OCI-LY3 (cell line): ENCODE results near the gene ABCA10.

Experiments used
- H2AFZ ChIP-seq: fragments of 200-600, 300-600 bp; shearing (Covaris generic); 2 replicates; pipeline ENCODE4 v1.6.0; 2014; ENCODE audit warnings: antibody characterized with exemption, low read depth, low read length
- H3K27ac ChIP-seq: fragments of 200-600, 300-600 bp; sonication (generic); 2 replicates; pipeline ENCODE4 v1.5.1; 2014; ENCODE audit warnings: mild to moderate bottlenecking, low read length, moderate library complexity, mixed read lengths
- H3K27me3 ChIP-seq: fragments of 200-600, 300-600 bp; sonication (generic); 2 replicates; pipeline ENCODE4 v1.6.1; 2014; ENCODE audit warnings: low read depth, low read length, mixed read lengths
- H3K36me3 ChIP-seq: fragments of 200-600, 300-600 bp; sonication (generic); replicated peaks from 2 replicates; pipeline ENCODE3; 2014; ENCODE audit warnings: low read depth, low read length, mixed read lengths
- H3K4me1 ChIP-seq: fragments of 300-600, 200-600 bp; sonication (generic); 2 replicates; pipeline ENCODE4 v1.6.1; 2014; ENCODE audit warnings: low read length, mixed read lengths
- H3K4me2 ChIP-seq: fragments of 200-600, 300-600 bp; sonication (generic); 2 replicates; pipeline ENCODE4 v1.6.1; 2014; ENCODE audit warnings: low read length, mixed read lengths
- H3K4me3 ChIP-seq: fragments of 300-600, 200-600 bp; sonication (generic); 2 replicates; pipeline ENCODE4 v1.5.1; 2014; ENCODE audit warnings: antibody characterized with exemption, mild to moderate bottlenecking, low read length, moderate library complexity
- H3K79me2 ChIP-seq: fragments of 300-600, 200-600 bp; shearing (Covaris generic); 2 replicates; pipeline ENCODE4 v1.6.1; 2014; ENCODE audit warnings: mild to moderate bottlenecking, low read length, mixed read lengths
- H3K9ac ChIP-seq: fragments of 300-600, 200-600 bp; shearing (Covaris generic); 2 replicates; pipeline ENCODE4 v1.6.0; 2014; ENCODE audit warnings: mild to moderate bottlenecking, low read length, moderate library complexity
- H3K9me3 ChIP-seq: fragments of 200-600, 300-600 bp; shearing (Covaris generic); 2 replicates; pipeline ENCODE4 v1.6.1; 2014; ENCODE audit warnings: low read length, mixed read lengths; ENCODE audit not compliant: insufficient read depth
- H4K20me1 ChIP-seq: fragments of 200-600, 300-600 bp; sonication (generic); 2 replicates; pipeline ENCODE4 v1.6.1; 2016; ENCODE audit warnings: low read length, mixed read lengths; ENCODE audit not compliant: insufficient read depth
- EZH2phosphoT487 ChIP-seq: fragments of 200-600 bp; shearing (Covaris generic); IDR thresholded peaks from 2 replicates; pipeline ENCODE4 v1.6.1; 2018; ENCODE audit warnings: antibody characterized with exemption, mixed run types, low read depth
- TF ChIP-seq, protein P1 (sequence below): fragments of 200-600, 300-600 bp; sonication (generic); IDR thresholded peaks from 2 replicates; pipeline ENCODE4 v1.5.1; 2014; ENCODE audit warnings: antibody characterized with exemption, low read length, low read depth

Gene ABCA10

DNA sequence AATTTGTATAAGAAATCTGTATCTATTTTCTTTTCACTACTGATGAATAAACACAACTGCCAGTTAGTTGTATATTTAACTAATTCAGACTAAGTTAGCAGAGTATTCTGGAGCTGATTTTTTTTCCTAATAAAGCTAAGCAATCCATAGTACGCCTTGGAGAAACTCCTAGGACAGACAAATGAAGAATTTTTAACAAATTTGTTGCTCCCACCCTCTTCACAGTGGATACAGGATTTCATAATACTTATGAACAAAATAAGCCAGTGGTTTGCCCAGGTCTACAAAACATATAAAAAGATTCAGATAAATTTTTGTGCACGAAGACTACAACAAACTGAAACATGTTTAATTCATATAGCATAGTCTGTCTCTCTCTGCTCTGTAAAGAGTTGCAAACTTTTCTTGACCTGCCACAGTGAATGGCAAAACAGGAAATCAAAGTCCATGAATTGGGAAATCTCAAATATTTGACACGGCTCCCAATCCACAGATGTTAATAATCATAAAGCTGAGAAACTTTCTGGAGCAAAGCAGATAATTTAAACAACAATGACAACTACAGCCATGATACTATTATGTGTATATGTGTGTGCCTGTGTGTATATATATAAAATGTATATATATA, 86.3 kb downstream of the ABCA10 start:
- no peak overlapping the region for H3K4me2 ChIP-seq
- H2AFZ ChIP-seq: 0 out of 2 replicates have a peak overlapping the region, but pooled peaks have one; percentile 76
- no peak overlapping the region for H3K27ac ChIP-seq
- no peaks in the 10 kb centered on the region for H3K79me2 ChIP-seq
- no peaks in the 10 kb centered on the region for H4K20me1 ChIP-seq
- no peak overlapping the region for H3K9ac ChIP-seq
- no peak for TF ChIP-seq EZH2phosphoT487
- TF ChIP-seq, protein P1, sequence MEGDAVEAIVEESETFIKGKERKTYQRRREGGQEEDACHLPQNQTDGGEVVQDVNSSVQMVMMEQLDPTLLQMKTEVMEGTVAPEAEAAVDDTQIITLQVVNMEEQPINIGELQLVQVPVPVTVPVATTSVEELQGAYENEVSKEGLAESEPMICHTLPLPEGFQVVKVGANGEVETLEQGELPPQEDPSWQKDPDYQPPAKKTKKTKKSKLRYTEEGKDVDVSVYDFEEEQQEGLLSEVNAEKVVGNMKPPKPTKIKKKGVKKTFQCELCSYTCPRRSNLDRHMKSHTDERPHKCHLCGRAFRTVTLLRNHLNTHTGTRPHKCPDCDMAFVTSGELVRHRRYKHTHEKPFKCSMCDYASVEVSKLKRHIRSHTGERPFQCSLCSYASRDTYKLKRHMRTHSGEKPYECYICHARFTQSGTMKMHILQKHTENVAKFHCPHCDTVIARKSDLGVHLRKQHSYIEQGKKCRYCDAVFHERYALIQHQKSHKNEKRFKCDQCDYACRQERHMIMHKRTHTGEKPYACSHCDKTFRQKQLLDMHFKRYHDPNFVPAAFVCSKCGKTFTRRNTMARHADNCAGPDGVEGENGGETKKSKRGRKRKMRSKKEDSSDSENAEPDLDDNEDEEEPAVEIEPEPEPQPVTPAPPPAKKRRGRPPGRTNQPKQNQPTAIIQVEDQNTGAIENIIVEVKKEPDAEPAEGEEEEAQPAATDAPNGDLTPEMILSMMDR: no peak
- H3K36me3 ChIP-seq: no peaks in the 10 kb centered on the region
- no peaks in the 10 kb centered on the region for H3K9me3 ChIP-seq
- H3K27me3 ChIP-seq: no peaks in the 10 kb centered on the region
- no peak overlapping the region for H3K4me3 ChIP-seq
- H3K4me1 ChIP-seq: peaks cover 10% of the 10 kb centered on the region

DNA sequence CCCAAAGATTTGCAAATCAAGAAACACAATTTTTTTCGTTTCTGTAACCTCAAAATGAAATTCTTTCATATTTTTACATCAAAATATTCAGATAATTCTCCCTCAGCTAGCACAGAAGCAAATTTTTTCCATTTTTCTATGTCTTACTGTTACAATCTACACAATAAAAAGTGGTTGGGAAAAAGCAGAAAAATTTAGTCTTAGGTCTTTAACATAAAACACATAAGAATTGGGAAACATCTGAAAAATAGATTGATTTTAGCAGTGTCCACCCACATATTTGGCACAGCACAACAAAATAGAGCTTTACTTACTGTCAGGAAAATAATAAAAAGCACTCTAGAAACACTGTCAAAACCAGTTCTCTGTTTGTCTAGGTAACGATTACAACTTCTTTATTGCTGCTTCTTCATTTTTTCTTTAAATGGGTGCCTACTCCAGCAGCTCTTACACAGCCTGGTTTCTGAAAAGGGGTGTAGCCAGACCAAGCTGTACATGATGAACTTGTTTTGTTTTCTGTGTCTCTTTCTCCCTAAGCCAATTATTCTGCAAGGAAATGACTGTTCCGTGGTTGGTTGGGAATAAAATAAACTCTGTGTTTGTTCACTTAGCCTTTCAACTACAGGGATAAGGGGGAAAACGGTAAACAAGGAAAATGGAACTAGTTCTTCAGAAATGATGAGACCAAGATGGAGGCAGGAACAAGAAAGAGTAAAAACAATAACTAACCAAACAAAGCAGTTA, 87.0 kb downstream of the ABCA10 start, which contains the start of gene ABCA6:
TSS of gene ABCA6 (minus strand) at position 465 of the 744 bp plus-strand sequence. CDS start 1,192 bp downstream, outside the sequence.
- TF ChIP-seq EZH2phosphoT487: no peak
- TF ChIP-seq, protein P1: no peak
- H3K9me3 ChIP-seq: 0 out of 2 replicates have a peak, but pooled peaks cover 1% of the 10 kb centered on the region
- H4K20me1 ChIP-seq: no peaks in the 10 kb centered on the region
- H3K4me3 ChIP-seq: no peak within 1 kb of the TSS
- no peak within 1 kb of the TSS for H3K27ac ChIP-seq
- peak within 1 kb of the TSS; percentile 76 for H2AFZ ChIP-seq
- H3K79me2 ChIP-seq: no peaks in the 10 kb centered on the region
- no peaks in the 10 kb centered on the region for H3K27me3 ChIP-seq
- no peak within 1 kb of the TSS; the same call in 1 of the 2 replicates for H3K4me2 ChIP-seq
- no peak within 1 kb of the TSS for H3K9ac ChIP-seq
- H3K4me1 ChIP-seq: peaks cover 10% of the 10 kb centered on the region
- no peaks in the 10 kb centered on the region for H3K36me3 ChIP-seq

DNA sequence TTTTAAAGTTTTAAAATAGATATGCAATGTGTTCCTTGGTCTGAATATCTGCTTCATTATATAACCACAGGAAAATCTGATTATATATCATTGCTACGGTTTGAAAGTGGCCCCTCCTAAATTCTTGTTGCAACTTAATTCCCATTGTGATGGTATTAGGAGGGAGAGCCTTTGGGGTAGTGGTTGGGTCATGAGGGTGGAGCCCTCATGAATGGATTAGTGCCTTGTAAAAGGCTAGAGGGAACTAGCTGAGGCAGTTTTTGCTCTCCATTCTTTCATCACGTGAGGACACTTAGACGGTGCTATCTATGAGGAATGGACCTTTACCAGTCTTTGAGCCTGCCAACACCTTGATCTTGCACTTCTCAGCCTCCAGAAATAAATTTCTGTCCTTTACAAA, 94.5 kb downstream of the ABCA10 start:
- 0 out of 2 replicates have a peak, but pooled peaks cover 4% of the 10 kb centered on the region for H3K9me3 ChIP-seq
- H4K20me1 ChIP-seq: no peaks in the 10 kb centered on the region
- H3K4me2 ChIP-seq: no peak overlapping the region
- H3K27me3 ChIP-seq: no peaks in the 10 kb centered on the region
- H3K27ac ChIP-seq: no peak overlapping the region
- no peak overlapping the region for H3K9ac ChIP-seq
- H3K4me1 ChIP-seq: peaks cover 9% of the 10 kb centered on the region
- H3K36me3 ChIP-seq: no peaks in the 10 kb centered on the region
- H2AFZ ChIP-seq: no peak overlapping the region
- no peak overlapping the region for H3K4me3 ChIP-seq
- no peaks in the 10 kb centered on the region for H3K79me2 ChIP-seq
- TF ChIP-seq, protein P1: no peak
- TF ChIP-seq EZH2phosphoT487: no peak

DNA sequence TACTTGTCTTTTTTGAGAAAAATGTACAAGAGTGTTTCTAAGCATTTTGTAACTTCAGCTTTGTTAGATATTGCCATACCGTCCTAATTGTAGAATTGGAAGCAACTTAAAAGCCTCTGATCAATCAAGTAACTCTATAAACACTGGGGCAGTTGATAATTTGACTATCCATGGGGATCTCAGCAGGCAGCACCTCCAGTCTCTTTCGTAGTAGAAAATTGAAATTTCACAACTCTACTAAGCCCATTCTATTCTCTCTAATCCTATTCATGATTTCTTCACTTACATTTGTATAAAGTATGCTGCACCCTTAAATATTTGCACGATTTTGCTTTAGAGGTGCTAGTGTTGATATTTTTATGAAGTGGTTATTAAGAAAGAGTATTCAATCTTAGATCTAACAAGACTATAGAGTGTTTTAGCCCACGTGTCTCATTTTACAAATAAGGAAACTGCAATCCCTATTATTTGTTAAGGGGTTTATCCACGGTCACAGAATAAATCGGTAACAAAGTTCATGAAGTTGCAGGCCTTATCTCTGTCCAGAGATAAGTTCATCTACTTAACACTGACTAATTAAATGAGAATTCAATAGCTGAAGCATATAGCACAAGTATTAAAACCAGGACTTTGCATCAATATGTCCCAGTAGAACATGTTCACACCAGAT, 97.9 kb downstream of the ABCA10 start:
- H2AFZ ChIP-seq: no peak overlapping the region
- no peaks in the 10 kb centered on the region for H3K9me3 ChIP-seq
- no peaks in the 10 kb centered on the region for H3K27me3 ChIP-seq
- H3K27ac ChIP-seq: no peak overlapping the region
- no peaks in the 10 kb centered on the region for H3K36me3 ChIP-seq
- no peaks in the 10 kb centered on the region for H3K79me2 ChIP-seq
- H3K9ac ChIP-seq: no peak overlapping the region
- no peak overlapping the region for H3K4me2 ChIP-seq
- no peak overlapping the region for H3K4me3 ChIP-seq
- TF ChIP-seq EZH2phosphoT487: no peak
- TF ChIP-seq, protein P1: no peak
- H3K4me1 ChIP-seq: peaks cover 12% of the 10 kb centered on the region
- H4K20me1 ChIP-seq: no peaks in the 10 kb centered on the region
